Osteoblast (primary cell): Measurements from ENCODE around the gene HS6ST3. TPM values are rescaled to one million over a fixed set of nuclear protein-coding genes. Genes with fewer than 3 reads are reported as not detected.

ENCODE experiments used
- DNase-seq: peaks from one replicate; pipeline ENCODE4 v3.0.0; 2011; ENCODE audit warnings: low spot score, mixed read lengths; ENCODE audit not compliant: insufficient read length; ENCODE audit errors: missing footprints
- H2AFZ ChIP-seq: 2 replicates; pipeline ENCODE4 v1.6.0; 2011; ENCODE audit warnings: mild to moderate bottlenecking, low read length
- H3K27ac ChIP-seq: 2 replicates; pipeline ENCODE4 v1.5.1; 2011; ENCODE audit warnings: mild to moderate bottlenecking, low read depth, low read length, moderate library complexity
- H3K27me3 ChIP-seq: 2 replicates; pipeline ENCODE4 v1.6.0; 2012; ENCODE audit warnings: mild to moderate bottlenecking, control low read depth, inconsistent platforms, low read length, moderate library complexity; ENCODE audit not compliant: insufficient read depth
- H3K36me3 ChIP-seq: 2 replicates; pipeline ENCODE4 v1.5.1; 2011; ENCODE audit warnings: mild to moderate bottlenecking, low read length, control low read depth, moderate library complexity; ENCODE audit not compliant: insufficient read depth
- H3K4me1 ChIP-seq: 2 replicates; pipeline ENCODE4 v1.5.1; 2011; ENCODE audit warnings: mild to moderate bottlenecking, low read length, control low read depth, moderate library complexity; ENCODE audit not compliant: insufficient read depth
- H3K4me2 ChIP-seq: 2 replicates; pipeline ENCODE4 v1.6.0; 2011; ENCODE audit warnings: mild to moderate bottlenecking, low read length; ENCODE audit not compliant: insufficient read depth
- H3K4me3 ChIP-seq: fragments of 200-600 bp; sonication (generic); 3 replicates; pipeline ENCODE4 v1.5.1; 2012; ENCODE audit warnings: mild to moderate bottlenecking, low read length, inconsistent platforms; ENCODE audit not compliant: insufficient read depth
- H3K79me2 ChIP-seq: 2 replicates; pipeline ENCODE4 v1.6.0; 2012; ENCODE audit warnings: mild to moderate bottlenecking, low read length, control low read depth, inconsistent platforms; ENCODE audit not compliant: insufficient read depth
- H3K9me3 ChIP-seq: 2 replicates; pipeline ENCODE4 v1.5.1; 2011; ENCODE audit warnings: low read depth, low read length, control low read depth
- H4K20me1 ChIP-seq: 2 replicates; pipeline ENCODE4 v1.6.0; 2012; ENCODE audit warnings: mild to moderate bottlenecking, low read length, control low read depth; ENCODE audit not compliant: insufficient read depth
- total RNA-seq: library from RNA; depleted of rRNA; stranded (reverse); fragments of >200 nt; gene quantifications from 2 replicates; pipeline ENCODE4 v1.2.3, GENCODE V29; 2012
- TF ChIP-seq, protein P1 (sequence below): IDR thresholded peaks from 2 replicates; pipeline ENCODE4 v1.5.1; 2011; ENCODE audit warnings: mild to moderate bottlenecking, low read depth, low read length, moderate library complexity; ENCODE audit errors: extremely low read depth

HS6ST3 gene
- total RNA-seq, 1 donor = not detected

DNA sequence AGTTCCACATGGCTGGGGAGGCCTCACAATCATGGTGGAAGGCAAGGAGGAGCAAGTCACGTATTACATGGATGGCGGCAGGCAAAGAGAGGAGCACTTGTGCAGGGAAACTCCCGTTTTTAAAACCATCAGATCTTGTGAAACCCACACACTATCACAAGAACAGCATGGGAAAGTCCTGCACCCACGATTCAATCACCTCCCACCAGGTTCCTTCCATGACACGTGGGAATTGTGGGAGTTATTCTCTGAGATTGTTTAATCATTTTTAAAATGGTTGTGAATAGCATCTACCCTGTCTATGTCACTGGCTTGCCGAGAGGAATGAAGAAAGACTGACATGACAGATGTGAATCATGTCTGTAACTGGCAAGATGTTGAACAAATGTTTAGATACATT lies 301.7 kb downstream of the HS6ST3 start:
- H3K27ac ChIP-seq = no peak overlapping the region
- no peaks in the 10 kb centered on the region for H4K20me1 ChIP-seq
- DNase-seq = no peak
- no peak overlapping the region for H3K4me2 ChIP-seq
- H3K36me3 ChIP-seq = no peaks in the 10 kb centered on the region
- H3K4me3 ChIP-seq = no peak overlapping the region
- no peaks in the 10 kb centered on the region for H3K4me1 ChIP-seq
- H3K79me2 ChIP-seq = no peaks in the 10 kb centered on the region
- H3K9me3 ChIP-seq = no peaks in the 10 kb centered on the region
- TF ChIP-seq, protein P1, sequence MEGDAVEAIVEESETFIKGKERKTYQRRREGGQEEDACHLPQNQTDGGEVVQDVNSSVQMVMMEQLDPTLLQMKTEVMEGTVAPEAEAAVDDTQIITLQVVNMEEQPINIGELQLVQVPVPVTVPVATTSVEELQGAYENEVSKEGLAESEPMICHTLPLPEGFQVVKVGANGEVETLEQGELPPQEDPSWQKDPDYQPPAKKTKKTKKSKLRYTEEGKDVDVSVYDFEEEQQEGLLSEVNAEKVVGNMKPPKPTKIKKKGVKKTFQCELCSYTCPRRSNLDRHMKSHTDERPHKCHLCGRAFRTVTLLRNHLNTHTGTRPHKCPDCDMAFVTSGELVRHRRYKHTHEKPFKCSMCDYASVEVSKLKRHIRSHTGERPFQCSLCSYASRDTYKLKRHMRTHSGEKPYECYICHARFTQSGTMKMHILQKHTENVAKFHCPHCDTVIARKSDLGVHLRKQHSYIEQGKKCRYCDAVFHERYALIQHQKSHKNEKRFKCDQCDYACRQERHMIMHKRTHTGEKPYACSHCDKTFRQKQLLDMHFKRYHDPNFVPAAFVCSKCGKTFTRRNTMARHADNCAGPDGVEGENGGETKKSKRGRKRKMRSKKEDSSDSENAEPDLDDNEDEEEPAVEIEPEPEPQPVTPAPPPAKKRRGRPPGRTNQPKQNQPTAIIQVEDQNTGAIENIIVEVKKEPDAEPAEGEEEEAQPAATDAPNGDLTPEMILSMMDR = no peak
- no peak overlapping the region for H2AFZ ChIP-seq
- no peaks in the 10 kb centered on the region for H3K27me3 ChIP-seq

- no peak for DNase-seq
- H3K9me3 ChIP-seq = no peaks in the 10 kb centered on the region
- no peak overlapping the region for H3K4me2 ChIP-seq
- no peaks in the 10 kb centered on the region for H3K27me3 ChIP-seq
- H3K27ac ChIP-seq = no peak overlapping the region
- TF ChIP-seq, protein P1 = no peak
- no peak overlapping the region for H2AFZ ChIP-seq
- no peaks in the 10 kb centered on the region for H3K4me1 ChIP-seq
- no peaks in the 10 kb centered on the region for H3K36me3 ChIP-seq
- no peaks in the 10 kb centered on the region for H3K79me2 ChIP-seq
- H4K20me1 ChIP-seq = no peaks in the 10 kb centered on the region
- no peak overlapping the region for H3K4me3 ChIP-seq
Measured at GRCh38 chr13:96397807-96398206, 307.9 kb downstream of the HS6ST3 start.

- no peak overlapping the region for H3K4me3 ChIP-seq
- no peaks in the 10 kb centered on the region for H3K4me1 ChIP-seq
- H3K4me2 ChIP-seq = no peak overlapping the region
- no peak for DNase-seq
- no peak overlapping the region for H2AFZ ChIP-seq
- H3K27me3 ChIP-seq = no peaks in the 10 kb centered on the region
- TF ChIP-seq, protein P1 = no peak
- H3K9me3 ChIP-seq = no peaks in the 10 kb centered on the region
- no peak overlapping the region for H3K27ac ChIP-seq
- H3K79me2 ChIP-seq = no peaks in the 10 kb centered on the region
- no peaks in the 10 kb centered on the region for H4K20me1 ChIP-seq
- H3K36me3 ChIP-seq = no peaks in the 10 kb centered on the region
Measured at GRCh38 chr13:96398486-96398885, 308.6 kb downstream of the HS6ST3 start.

DNA sequence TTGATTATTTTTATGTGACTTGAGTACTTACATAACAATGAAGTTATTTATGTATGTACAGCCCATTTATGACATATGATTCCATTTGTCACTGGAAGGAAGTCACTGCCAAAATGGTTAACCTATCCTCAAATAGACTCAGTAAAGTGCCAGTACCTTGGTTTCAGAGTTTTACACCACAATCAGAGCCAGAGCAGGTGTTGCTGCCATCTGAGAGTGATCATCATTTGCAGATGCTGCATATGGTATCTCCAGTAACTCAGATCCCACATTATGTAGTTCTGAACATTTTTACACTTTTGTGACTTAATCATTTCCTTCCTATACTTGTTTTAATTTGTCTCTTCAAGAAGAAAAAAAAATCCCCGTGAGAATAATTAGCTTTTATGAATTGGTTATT lies 313.3 kb downstream of the HS6ST3 start:
- TF ChIP-seq, protein P1 = no peak
- peak; percentile 6 for DNase-seq
- Histone ChIP-seq H3K4me1 (no peaks in the 10 kb centered on the region), H4K20me1 (no peaks in the 10 kb centered on the region), H3K9me3 (no peaks in the 10 kb centered on the region), H3K79me2 (no peaks in the 10 kb centered on the region), H3K27me3 (no peaks in the 10 kb centered on the region), H3K36me3 (no peaks in the 10 kb centered on the region), H2AFZ (no peak overlapping the region), H3K4me3 (no peak overlapping the region), H3K27ac (no peak overlapping the region), H3K4me2 (no peak overlapping the region)
